Uterus (tissue), 4 donors: Measurements from ENCODE around the gene HCN4. TPM values are rescaled to one million over a fixed set of nuclear protein-coding genes. Genes with fewer than 3 reads are reported as not detected.

Experiments used
- DNase-seq, 2 donors: peaks; one replicate each; pipeline ENCODE4 v3.0.0-alpha.2; 2019 to 2020
- H3K27ac ChIP-seq, 2 donors: fragments of 200-600 bp; sonication (generic); 1 replicate in 1 of 2; 2 replicates in 1 of 2; pipeline ENCODE4 v1.5.1; 2016 to 2018
- H3K27me3 ChIP-seq, 2 donors: fragments of 200-600 bp; sonication (generic); one replicate each; pipeline ENCODE4 v1.5.1; 2018 to 2019; ENCODE audit warnings: control low read depth in 1 of 2
- H3K36me3 ChIP-seq, 2 donors: fragments of 200-600 bp; sonication (generic); one replicate each; pipeline ENCODE4 v1.5.1; 2019; ENCODE audit warnings: control low read depth in 1 of 2
- H3K4me1 ChIP-seq, 2 donors: fragments of 200-600 bp; sonication (generic); one replicate each; pipeline ENCODE4 v1.5.1; 2018 to 2019; ENCODE audit warnings: control low read depth in 1 of 2
- H3K4me3 ChIP-seq, 2 donors: fragments of 200-600 bp; sonication (generic); 1 replicate in 1 of 2; 2 replicates in 1 of 2; pipeline ENCODE4 v1.5.1; 2018 to 2019; ENCODE audit warnings: mild to moderate bottlenecking in 1 of 2
- H3K9me3 ChIP-seq, 2 donors: fragments of 200-600 bp; sonication (generic); one replicate each; pipeline ENCODE4 v1.5.1; 2019; ENCODE audit warnings: control low read depth in 1 of 2
- POLR2A ChIP-seq, 2 donors: fragments of 450-650 bp; IDR thresholded peaks; one replicate each; pipeline ENCODE4 v1.6.1; 2016; ENCODE audit warnings: antibody characterized with exemption in 2 of 2, mild to moderate bottlenecking in 1 of 2, moderate library complexity in 1 of 2
- intact Hi-C: fragments of 100-400 bp; cut with DNase I; formaldehyde crosslinking; loops from one replicate; pipeline ENCODE4 v1.15.1; 2023; ENCODE audit warnings: low total_unique reads
- total RNA-seq, 4 donors: library from RNA; depleted of rRNA in 3 of 4; stranded (reverse); fragments of >200 nt in 3 of 4; gene quantifications; one replicate each; pipeline versions ENCODE4 v1.1.0 to v1.2.4, GENCODE V29; 2014 to 2023
- TF ChIP-seq, protein P1 (sequence below), 4 experiments: fragments of 200-600 bp in 2 of 4; fragments of 450-650 bp in 2 of 4; sonication (generic) in 2 of 4; IDR thresholded peaks; one replicate each; pipeline ENCODE4 v1.5.1; 2016 to 2019; ENCODE audit warnings: antibody characterized with exemption in 4 of 4, mild to moderate bottlenecking in 2 of 4, moderate library complexity in 1 of 4
- donor health status: DM: yes; HTN: yes; CAD: no.

Gene HCN4
- total RNA-seq, 4 donors from 2014 or later: 0.07 TPM; not detected in 3

- H3K4me3 ChIP-seq: no peak overlapping the region
- H3K27ac ChIP-seq: no peak overlapping the region
- intact Hi-C loops: no loop called here
- TF ChIP-seq, protein P1, sequence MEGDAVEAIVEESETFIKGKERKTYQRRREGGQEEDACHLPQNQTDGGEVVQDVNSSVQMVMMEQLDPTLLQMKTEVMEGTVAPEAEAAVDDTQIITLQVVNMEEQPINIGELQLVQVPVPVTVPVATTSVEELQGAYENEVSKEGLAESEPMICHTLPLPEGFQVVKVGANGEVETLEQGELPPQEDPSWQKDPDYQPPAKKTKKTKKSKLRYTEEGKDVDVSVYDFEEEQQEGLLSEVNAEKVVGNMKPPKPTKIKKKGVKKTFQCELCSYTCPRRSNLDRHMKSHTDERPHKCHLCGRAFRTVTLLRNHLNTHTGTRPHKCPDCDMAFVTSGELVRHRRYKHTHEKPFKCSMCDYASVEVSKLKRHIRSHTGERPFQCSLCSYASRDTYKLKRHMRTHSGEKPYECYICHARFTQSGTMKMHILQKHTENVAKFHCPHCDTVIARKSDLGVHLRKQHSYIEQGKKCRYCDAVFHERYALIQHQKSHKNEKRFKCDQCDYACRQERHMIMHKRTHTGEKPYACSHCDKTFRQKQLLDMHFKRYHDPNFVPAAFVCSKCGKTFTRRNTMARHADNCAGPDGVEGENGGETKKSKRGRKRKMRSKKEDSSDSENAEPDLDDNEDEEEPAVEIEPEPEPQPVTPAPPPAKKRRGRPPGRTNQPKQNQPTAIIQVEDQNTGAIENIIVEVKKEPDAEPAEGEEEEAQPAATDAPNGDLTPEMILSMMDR (IDR thresholded peaks at IDR 0.05): no peak
- no peak for TF ChIP-seq POLR2A (IDR thresholded peaks at IDR 0.05)
- no peaks in the 10 kb centered on the region for H3K4me1 ChIP-seq
- DNase-seq: no peak
- H3K9me3 ChIP-seq: no peaks in the 10 kb centered on the region
- H3K36me3 ChIP-seq: no peaks in the 10 kb centered on the region
- H3K27me3 ChIP-seq: no peaks in the 10 kb centered on the region
Measured at GRCh38 chr15:73295630-73296286, 73.0 kb downstream of the HCN4 start.

DNA sequence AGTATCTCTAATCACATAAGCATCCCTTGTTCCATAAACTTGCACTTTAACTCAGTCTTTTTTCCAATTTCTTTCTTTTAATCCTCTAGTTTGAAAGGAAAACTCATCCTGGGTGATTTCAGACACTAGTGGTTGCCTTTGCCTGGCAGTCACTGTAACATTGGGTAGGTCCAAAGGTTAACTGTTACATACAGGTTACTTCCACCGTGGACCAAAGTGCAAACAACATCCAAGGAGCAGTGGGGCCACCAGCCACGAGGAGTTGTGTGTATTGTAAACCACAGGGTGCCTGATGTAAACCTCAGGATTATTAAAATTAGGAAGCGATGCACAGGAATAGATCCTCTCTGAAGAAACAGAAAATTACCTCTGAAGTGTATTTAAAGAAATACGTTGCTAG is 75.0 kb downstream of the HCN4 start:
- no peak for DNase-seq
- intact Hi-C loops: no loop called here
- Histone ChIP-seq H3K27ac (no peak overlapping the region), H3K9me3 (no peaks in the 10 kb centered on the region), H3K27me3 (no peaks in the 10 kb centered on the region), H3K4me1 (no peaks in the 10 kb centered on the region), H3K4me3 (no peak overlapping the region), H3K36me3 (no peaks in the 10 kb centered on the region)
- TF ChIP-seq, protein P1 (IDR thresholded peaks at IDR 0.05): no peak
- TF ChIP-seq POLR2A (IDR thresholded peaks at IDR 0.05): no peak

DNA sequence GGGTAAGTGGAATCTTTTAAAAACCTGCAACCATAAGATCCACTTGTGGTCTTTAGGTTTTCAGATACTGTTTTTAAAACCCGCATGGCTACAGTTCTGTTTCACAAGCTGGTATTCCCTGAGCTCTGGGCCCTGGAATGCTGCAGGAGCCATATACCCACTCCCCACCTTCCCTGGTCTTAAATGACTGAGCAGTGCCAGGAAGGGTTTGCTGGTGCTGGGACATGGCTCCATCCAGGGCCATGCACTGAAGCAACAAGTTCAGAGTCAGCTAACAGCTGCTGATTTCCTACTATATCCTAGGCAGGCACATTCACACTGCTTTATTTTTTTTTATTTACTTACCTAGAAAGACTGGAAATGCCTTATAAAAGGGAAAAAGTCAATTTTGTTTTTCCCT is 77.3 kb downstream of the HCN4 start:
- no peak for DNase-seq
- Histone ChIP-seq H3K36me3 (no peaks in the 10 kb centered on the region), H3K4me3 (no peak overlapping the region), H3K4me1 (no peaks in the 10 kb centered on the region), H3K27ac (no peak overlapping the region), H3K9me3 (no peaks in the 10 kb centered on the region), H3K27me3 (no peaks in the 10 kb centered on the region)
- intact Hi-C loops: no loop called here
- no peak for TF ChIP-seq POLR2A (IDR thresholded peaks at IDR 0.05)
- TF ChIP-seq, protein P1 (IDR thresholded peaks at IDR 0.05): no peak

DNA sequence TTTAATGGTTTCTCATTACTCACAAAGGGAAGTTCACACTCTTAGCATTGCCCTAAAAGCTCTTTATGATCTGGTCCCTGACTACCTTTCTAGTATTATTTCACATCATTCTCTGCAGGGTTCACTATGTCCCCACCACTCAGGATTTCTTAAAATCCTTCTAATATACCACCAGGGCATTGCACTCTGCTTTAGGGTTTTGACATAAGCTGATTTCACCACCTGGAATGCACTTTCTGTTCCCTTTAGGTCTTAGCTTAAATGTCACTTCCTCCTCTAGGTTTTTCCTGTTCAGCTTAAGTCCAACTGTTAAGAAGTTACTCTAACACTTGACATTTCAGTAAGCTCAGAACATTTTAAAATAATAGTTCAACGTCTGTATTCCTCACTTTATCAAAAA is 81.7 kb downstream of the HCN4 start:
- no peaks in the 10 kb centered on the region for H3K36me3 ChIP-seq
- no peaks in the 10 kb centered on the region for H3K27me3 ChIP-seq
- H3K4me1 ChIP-seq: no peaks in the 10 kb centered on the region
- no peak overlapping the region for H3K4me3 ChIP-seq
- intact Hi-C loops: no loop called here
- H3K9me3 ChIP-seq: no peaks in the 10 kb centered on the region
- DNase-seq: no peak
- TF ChIP-seq, protein P1 (IDR thresholded peaks at IDR 0.05): no peak
- TF ChIP-seq POLR2A (IDR thresholded peaks at IDR 0.05): no peak
- H3K27ac ChIP-seq: peak overlapping the region in 1 of 2 donors; percentile 72

DNA sequence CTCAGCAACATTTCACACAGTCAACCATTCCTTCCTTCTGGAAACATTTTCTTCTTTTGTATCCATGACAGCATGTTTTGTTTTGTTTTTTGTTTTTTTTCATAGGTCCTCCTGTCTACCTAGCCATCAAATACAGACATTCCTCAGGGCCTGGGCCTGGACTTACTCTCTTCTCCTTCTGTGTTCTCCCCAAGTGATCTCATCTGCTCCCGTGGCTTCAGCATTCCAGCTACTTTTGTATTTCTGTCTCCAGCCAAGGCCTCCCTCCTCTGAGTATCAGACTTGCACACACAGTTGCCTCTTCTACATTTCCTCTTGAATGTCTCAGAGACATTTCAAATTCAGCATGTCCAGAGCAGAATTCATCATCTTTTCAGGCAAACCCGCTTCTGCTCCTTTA is 82.4 kb downstream of the HCN4 start:
- no peaks in the 10 kb centered on the region for H3K36me3 ChIP-seq
- no peak overlapping the region for H3K4me3 ChIP-seq
- no peaks in the 10 kb centered on the region for H3K4me1 ChIP-seq
- peak overlapping the region in 1 of 2 donors; percentile 72 for H3K27ac ChIP-seq
- no peaks in the 10 kb centered on the region for H3K27me3 ChIP-seq
- no peaks in the 10 kb centered on the region for H3K9me3 ChIP-seq
- no peak for DNase-seq
- intact Hi-C loops: no loop called here
- TF ChIP-seq, protein P1 (IDR thresholded peaks at IDR 0.05): no peak
- no peak for TF ChIP-seq POLR2A (IDR thresholded peaks at IDR 0.05)
